H1 (cell line): ENCODE data around the gene PRKAR1B. TPM values are rescaled to one million over a fixed set of nuclear protein-coding genes. Genes with fewer than 3 reads are reported as not detected.

ENCODE experiments used
- CTCF ChIA-PET: fragments of 300-600 bp; sonication (Branson Sonifier 250); formaldehyde crosslinking; loops from one replicate; lab custom pipeline; 2021; ENCODE audit not compliant: partially characterized antibody; lab: Charles Lee
- POLR2A ChIA-PET: fragments of 300-600 bp; sonication (Branson Sonifier 250); formaldehyde crosslinking; loops from one replicate; lab custom pipeline; 2021; ENCODE audit warnings: inconsistent platforms; ENCODE audit not compliant: partially characterized antibody; lab: Charles Lee
- DNase-seq, 2 experiments: peaks; one replicate each; pipeline versions ENCODE4 v3.0.0 to v3.0.0-alpha.2; 2010 to 2022; ENCODE audit warnings: low spot score in 2 of 2, low read depth in 1 of 2, mixed read lengths in 1 of 2
- FAIRE-seq: peaks from 2 replicates; lab custom pipeline; 2011; peaks lifted over from hg19 to GRCh38; lab: Jason Lieb, UNC
- H2AFZ ChIP-seq: 2 replicates; pipeline ENCODE4 v1.8.1; 2012; ENCODE audit warnings: low read length, inconsistent platforms
- H2AK5ac ChIP-seq: 2 replicates; pipeline ENCODE4 v1.6.1; 2013; ENCODE audit warnings: low read depth, low read length
- H2BK120ac ChIP-seq: replicated peaks from 2 replicates; pipeline ENCODE3; 2013; ENCODE audit warnings: low read depth, low read length, inconsistent platforms
- H2BK12ac ChIP-seq: 2 replicates; pipeline ENCODE4 v1.6.1; 2013; ENCODE audit warnings: low read depth, low read length
- H2BK15ac ChIP-seq: 2 replicates; pipeline ENCODE4 v1.6.1; 2013; ENCODE audit warnings: low read length
- H2BK20ac ChIP-seq: 2 replicates; pipeline ENCODE4 v1.6.1; 2013; ENCODE audit warnings: low read length
- H2BK5ac ChIP-seq: 2 replicates; pipeline ENCODE4 v1.6.1; 2013; ENCODE audit warnings: low read depth, low read length
- H3K14ac ChIP-seq: 2 replicates; pipeline ENCODE4 v1.6.1; 2013; ENCODE audit warnings: inconsistent platforms; ENCODE audit not compliant: insufficient read length
- H3K18ac ChIP-seq: 2 replicates; pipeline ENCODE4 v1.6.1; 2013; ENCODE audit warnings: low read length; ENCODE audit errors: extremely low read depth
- H3K23ac ChIP-seq: 2 replicates; pipeline ENCODE4 v1.6.1; 2013; ENCODE audit warnings: inconsistent platforms; ENCODE audit not compliant: insufficient read length
- H3K23me2 ChIP-seq: 2 replicates; pipeline ENCODE4 v1.6.1; 2013; ENCODE audit warnings: low read depth, low read length
- H3K27ac ChIP-seq: 2 replicates; pipeline ENCODE4 v1.6.1; 2011; ENCODE audit warnings: low read depth, low read length, inconsistent platforms
- H3K27me3 ChIP-seq, 4 experiments: replicated peaks in 1 of 4; 1 replicate in 1 of 4; 2 replicates in 3 of 4; pipeline versions ENCODE4 v1.6.1 to v1.8.1; 2011 to 2013; ENCODE audit warnings: low read length in 3 of 4, mild to moderate bottlenecking in 3 of 4, inconsistent platforms in 2 of 4, mixed read lengths in 2 of 4, moderate library complexity in 1 of 4; ENCODE audit not compliant: control insufficient read depth in 3 of 4, insufficient read depth in 3 of 4; ENCODE audit errors: extremely low read depth in 1 of 4
- H3K36me3 ChIP-seq, 4 experiments: 2 replicates each; pipeline versions ENCODE4 v1.6.1 to v1.8.1; 2011 to 2013; ENCODE audit warnings: mild to moderate bottlenecking in 4 of 4, low read length in 3 of 4, moderate library complexity in 2 of 4, control low read depth in 1 of 4, inconsistent platforms in 1 of 4; ENCODE audit not compliant: insufficient read depth in 4 of 4, control insufficient read depth in 2 of 4
- H3K4ac ChIP-seq: replicated peaks from 2 replicates; pipeline ENCODE3; 2013; ENCODE audit warnings: low read length, low read depth, mixed read lengths, inconsistent platforms; ENCODE audit not compliant: insufficient read length
- H3K4me1 ChIP-seq, 4 experiments: replicated peaks in 1 of 4; 1 replicate in 1 of 4; 2 replicates in 3 of 4; pipeline versions ENCODE4 v1.6.1 to v1.8.1; 2011 to 2013; ENCODE audit warnings: low read length in 3 of 4, inconsistent platforms in 2 of 4, mixed read lengths in 1 of 4; ENCODE audit not compliant: insufficient read depth in 4 of 4, control insufficient read depth in 3 of 4
- H3K4me2 ChIP-seq, 2 experiments: 2 replicates each; pipeline versions ENCODE4 v1.6.1 to v1.8.1; 2011 to 2013; ENCODE audit warnings: low read depth in 2 of 2, low read length in 2 of 2, control low read depth in 1 of 2, inconsistent platforms in 1 of 2, mild to moderate bottlenecking in 1 of 2; ENCODE audit not compliant: insufficient read depth in 1 of 2
- H3K4me3 ChIP-seq, 4 experiments: fragments of 200-600, 300-600 bp in 1 of 4; sonication (generic), shearing (Covaris generic), sonication (Bioruptor Twin) in 1 of 4; 2 replicates each; pipeline versions ENCODE4 v1.5.1 to v1.8.1; 2011 to 2016; ENCODE audit warnings: low read length in 4 of 4, low read depth in 3 of 4, control low read depth in 2 of 4, inconsistent platforms in 2 of 4, mild to moderate bottlenecking in 2 of 4, mixed read lengths in 1 of 4, moderate library complexity in 1 of 4; ENCODE audit not compliant: insufficient read depth in 2 of 4; ENCODE audit errors: extremely low read depth in 1 of 4
- H3K56ac ChIP-seq: replicated peaks from 2 replicates; pipeline ENCODE3; 2013; ENCODE audit warnings: low read depth, mild to moderate bottlenecking, mixed read lengths, low read length, inconsistent platforms; ENCODE audit not compliant: insufficient read length
- H3K79me1 ChIP-seq: 2 replicates; pipeline ENCODE4 v1.6.1; 2013; ENCODE audit warnings: low read depth, low read length, control low read depth
- H3K79me2 ChIP-seq, 2 experiments: 2 replicates each; pipeline versions ENCODE4 v1.6.1 to v1.8.1; 2012 to 2013; ENCODE audit warnings: low read length in 2 of 2, mild to moderate bottlenecking in 2 of 2, inconsistent platforms in 1 of 2; ENCODE audit not compliant: insufficient read depth in 2 of 2, control insufficient read depth in 1 of 2
- H3K9ac ChIP-seq, 4 experiments: replicated peaks in 1 of 4; 1 replicate in 1 of 4; 2 replicates in 3 of 4; pipeline versions ENCODE4 v1.6.1 to v1.8.1; 2011 to 2013; ENCODE audit warnings: low read depth in 3 of 4, low read length in 3 of 4, control low read depth in 2 of 4, mild to moderate bottlenecking in 2 of 4, moderate library complexity in 2 of 4, inconsistent platforms in 1 of 4; ENCODE audit errors: extremely low read depth in 1 of 4
- H3K9me3 ChIP-seq, 2 experiments: 2 replicates each; pipeline versions ENCODE4 v1.6.1 to v1.8.1; 2012 to 2013; ENCODE audit warnings: mild to moderate bottlenecking in 2 of 2, moderate library complexity in 2 of 2, control low read depth in 1 of 2, inconsistent platforms in 1 of 2, low read depth in 1 of 2, low read length in 1 of 2, mixed read lengths in 1 of 2; ENCODE audit not compliant: insufficient read depth in 2 of 2
- H4K20me1 ChIP-seq, 2 experiments: replicated peaks in 1 of 2; 2 replicates each; pipeline versions ENCODE3 to v1.8.1; 2011 to 2013; ENCODE audit warnings: inconsistent platforms in 2 of 2, low read length in 2 of 2, mild to moderate bottlenecking in 1 of 2; ENCODE audit not compliant: insufficient read depth in 2 of 2, control insufficient read depth in 1 of 2
- H4K5ac ChIP-seq: 2 replicates; pipeline ENCODE4 v1.6.1; 2013; ENCODE audit warnings: low read length, low read depth, mixed read lengths, inconsistent platforms; ENCODE audit not compliant: insufficient read length
- H4K8ac ChIP-seq: 2 replicates; pipeline ENCODE4 v1.8.0; 2013; ENCODE audit warnings: mild to moderate bottlenecking, moderate library complexity, low read length, inconsistent platforms; ENCODE audit not compliant: insufficient read depth; ENCODE audit errors: extremely low read depth
- H4K91ac ChIP-seq: replicated peaks from 2 replicates; pipeline ENCODE3; 2013; ENCODE audit warnings: low read length, mixed read lengths, inconsistent platforms; ENCODE audit not compliant: insufficient read length
- CBX8 ChIP-seq: fragments of 300-800, 300-1000 bp; sonication (generic); IDR thresholded peaks from 2 replicates; pipeline ENCODE4 v1.7.1; 2016; ENCODE audit warnings: low read depth, low read length, borderline replicate concordance
- CEBPB ChIP-seq: IDR thresholded peaks from 2 replicates; pipeline ENCODE4 v1.6.1; 2012; ENCODE audit warnings: low read depth, low read length
- EGR1 ChIP-seq: IDR thresholded peaks from 2 replicates; pipeline ENCODE4 v1.6.1; 2011; ENCODE audit warnings: low read depth, low read length, borderline replicate concordance
- EP300 ChIP-seq, 2 experiments: IDR thresholded peaks; 1 replicate in 1 of 2; 2 replicates in 1 of 2; pipeline ENCODE4 v1.6.1; 2011 to 2012; ENCODE audit warnings: low read depth in 2 of 2, low read length in 2 of 2, mild to moderate bottlenecking in 2 of 2, borderline replicate concordance in 1 of 2, inconsistent platforms in 1 of 2, moderate library complexity in 1 of 2
- JUND ChIP-seq: IDR thresholded peaks from 2 replicates; pipeline ENCODE4 v1.6.1; 2011; ENCODE audit warnings: mild to moderate bottlenecking, improper control_type of control experiment, low read length
- KDM5A ChIP-seq: fragments of 200-600 bp; IDR thresholded peaks from 2 replicates; pipeline ENCODE4 v1.7.1; 2012; ENCODE audit warnings: mild to moderate bottlenecking, low read length, inconsistent platforms, mixed read lengths
- RFX5 ChIP-seq: IDR thresholded peaks from 2 replicates; pipeline ENCODE4 v1.6.1; 2011; ENCODE audit warnings: low read depth, low read length, improper control_type of control experiment, borderline replicate concordance
- RNF2 ChIP-seq: fragments of 200-900, 300-1000 bp; sonication (generic); IDR thresholded peaks from 2 replicates; pipeline ENCODE4 v1.7.1; 2016; ENCODE audit warnings: borderline replicate concordance, low read depth, mild to moderate bottlenecking, antibody characterized with exemption, low read length; ENCODE audit not compliant: poor library complexity, severe bottlenecking; ENCODE audit errors: missing control alignments
- SRF ChIP-seq: IDR thresholded peaks from 2 replicates; pipeline ENCODE4 v1.6.1; 2011; ENCODE audit warnings: mild to moderate bottlenecking, low read depth, low read length, moderate library complexity
- TAF1 ChIP-seq: IDR thresholded peaks from 2 replicates; pipeline ENCODE4 v1.6.1; 2011; ENCODE audit warnings: mild to moderate bottlenecking, low read depth, low read length
- TAF7 ChIP-seq: optimal IDR thresholded peaks from 2 replicates; pipeline ENCODE3; 2011; ENCODE audit warnings: low read depth, mild to moderate bottlenecking, inconsistent platforms, low read length, moderate library complexity, borderline replicate concordance
- TEAD4 ChIP-seq: IDR thresholded peaks from 2 replicates; pipeline ENCODE4 v1.6.1; 2012; ENCODE audit warnings: low read depth, low read length, inconsistent platforms, mixed read lengths
- WGBS, 2 experiments: shearing (Covaris generic) in 1 of 2; methylation state at CpG; one replicate each; pipeline versions ENCODE4 v1.1.6 to v1.1.7; 2013 to 2015; ENCODE audit warnings: low lambda C conversion rate in 2 of 2, mixed read lengths in 2 of 2, inconsistent platforms in 1 of 2, low coverage in 1 of 2, missing lambda C conversion rate in 1 of 2; ENCODE audit not compliant: insufficient replicate concordance in 2 of 2, insufficient coverage in 1 of 2, insufficient read length in 1 of 2; ENCODE audit errors: extremely low coverage in 1 of 2, missing lambda C conversion rate in 1 of 2; 5-methylcytosine and 5-hydroxymethylcytosine counted together
- polyA plus RNA-seq, 7 experiments: library from polyadenylated mRNA; depleted of rRNA in 3 of 7; stranded (reverse) in 5 of 7; unstranded in 2 of 7; fragments of >200 nt in 5 of 7; fragments of 200-250 nt in 2 of 7; gene quantifications; 1 replicate in 5 of 7; 2 replicates in 1 of 7; 4 replicates in 1 of 7; pipeline versions ENCODE4 v1.2.1 to v1.2.3, GENCODE V29; 2011 to 2013; ENCODE audit warnings: missing spikeins in 2 of 7, mixed read lengths in 2 of 7
- total RNA-seq: library from RNA; stranded (reverse); fragmentation: NEBNext Ultra II Directional; extraction: Animal tissue kit (Norgen Biotek cat#: 25700); gene quantifications from 2 replicates; pipeline ENCODE4 v1.2.1, GENCODE V29; 2021
- TF ChIP-seq, protein P1 (sequence below): IDR thresholded peaks from 2 replicates; pipeline ENCODE4 v1.6.1; 2011; ENCODE audit warnings: low read depth, mild to moderate bottlenecking, low read length; ENCODE audit not compliant: insufficient read depth

PRKAR1B gene
- total and polyA plus RNA-seq, 2 of the 8 experiments (the other 6 are each of a cell fraction or from before 2014, with no cell fraction given), result 12.3 to 55.7 TPM

DNA sequence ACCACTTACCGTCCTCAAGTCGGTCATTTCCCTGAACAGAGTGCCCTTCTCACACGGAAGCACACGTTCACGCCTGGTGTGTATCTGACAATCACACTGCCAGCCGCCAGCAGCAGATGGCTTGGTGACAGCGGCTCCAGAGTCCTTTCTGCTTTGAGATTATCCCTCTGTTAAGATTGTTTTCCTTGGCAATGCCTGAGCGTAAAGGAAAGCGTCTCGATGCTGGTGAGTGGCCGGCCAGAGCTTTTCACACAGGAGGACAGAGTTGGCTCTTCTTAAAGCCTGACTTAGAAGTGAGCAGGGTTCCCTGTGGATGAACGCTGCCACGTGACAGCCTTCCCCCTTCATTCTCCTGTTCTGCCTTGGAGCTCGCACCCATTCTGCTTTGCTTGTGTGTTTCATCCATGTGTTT, 22.1 kb upstream of the PRKAR1B start:
- Histone ChIP-seq H3K18ac (no peak overlapping the region), H3K23ac (no peak overlapping the region), H3K9ac (no peak overlapping the region), H4K20me1 (peaks cover under 1 to 17% of the 10 kb centered on the region in 2 experiments), H2AK5ac (no peak overlapping the region), H3K14ac (no peak overlapping the region), H4K5ac (no peak overlapping the region), H3K79me1 (peaks cover 4% of the 10 kb centered on the region), H4K91ac (no peak overlapping the region), H3K79me2 (peaks cover 0 to 18% of the 10 kb centered on the region in 2 experiments; a peak in 2 of 4 replicates), H3K9me3 (no peaks in the 10 kb centered on the region), H3K4me2 (no peak overlapping the region), H3K27ac (no peak overlapping the region), H2BK12ac (no peak overlapping the region), H3K4ac (no peak overlapping the region), H3K36me3 (peaks cover 2 to 9% (median 7%) of the 10 kb centered on the region in 4 experiments; a peak in 7 of 8 replicates), H2BK120ac (no peak overlapping the region), H2BK15ac (no peak overlapping the region), H4K8ac (no peak overlapping the region), H3K56ac (no peak overlapping the region), H2BK5ac (no peak overlapping the region; the same call in 1 of the 2 replicates), H3K23me2 (no peaks in the 10 kb centered on the region), H2AFZ (no peak overlapping the region), H2BK20ac (no peak overlapping the region), H3K27me3 (no peaks in the 10 kb centered on the region; a peak in 1 of 7 replicates), H3K4me1 (no peaks in the 10 kb centered on the region), H3K4me3 (no peak overlapping the region)
- WGBS, 2 experiments, result 91% methylated on average over 14 of the region's 14 CpGs; no CpG with 5 or more reads in 1 of the 2 experiments
- DNase-seq (no peak), FAIRE-seq (no peak)
- ChIA-PET POLR2A (interaction anchor here (1.1 kb wide), 1 partner anchor 234 kb away, joined by 3 read pairs; no protein-coding TSS in a partner anchor), CTCF (interaction anchor here (0.6 to 1.4 kb wide), 4 partner anchors 9 to 391 kb away, joined by 3 to 4 read pairs (median 4); no protein-coding TSS in a partner anchor)
- no peak for TF ChIP-seq TAF1
- TF ChIP-seq SRF, result no peak
- no peak for TF ChIP-seq KDM5A
- no peak for TF ChIP-seq RFX5
- TF ChIP-seq TEAD4, result no peak
- TF ChIP-seq JUND, result no peak
- TF ChIP-seq EP300 (IDR thresholded peaks at IDR 0.05; ENCODE audit: borderline replicate concordance in 1 of 2, low read depth in 2 of 2, low read length in 2 of 2), result no peak
- TF ChIP-seq RNF2, result no peak
- no peak for TF ChIP-seq CBX8
- TF ChIP-seq, protein P1, sequence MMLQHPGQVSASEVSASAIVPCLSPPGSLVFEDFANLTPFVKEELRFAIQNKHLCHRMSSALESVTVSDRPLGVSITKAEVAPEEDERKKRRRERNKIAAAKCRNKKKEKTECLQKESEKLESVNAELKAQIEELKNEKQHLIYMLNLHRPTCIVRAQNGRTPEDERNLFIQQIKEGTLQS, result no peak
- TF ChIP-seq EGR1, result no peak
- TF ChIP-seq CEBPB, result no peak
- no peak for TF ChIP-seq TAF7
